EH (cell line): ENCODE data around the gene PLAAT5.
"Not testable (repeated sequence)": the region's sequence is repeated elsewhere in the genome, so short reads cannot be mapped to it uniquely, and the experiment has no call there.

Experiments
- DNase-seq: peaks from one replicate; pipeline ENCODE4 v3.0.0-alpha.2; 2015; ENCODE audit warnings: low read depth

Gene PLAAT5

GRCh38 chr11:63478896-63479295 is 12.1 kb downstream of the PLAAT5 start:
- DNase-seq: peak; percentile 74

GRCh38 chr11:63476618-63477017 is 14.3 kb downstream of the PLAAT5 start:
- no peak for DNase-seq

- DNase-seq: no peak
Measured at GRCh38 chr11:63472372-63472771, 18.6 kb downstream of the PLAAT5 start.

- DNase-seq: no peak
Measured at GRCh38 chr11:63470311-63470710, 20.7 kb downstream of the PLAAT5 start.

GRCh38 chr11:63462137-63462536 is 28.8 kb downstream of the PLAAT5 start:
- DNase-seq: no peak

GRCh38 chr11:63459586-63459985 is 31.4 kb downstream of the PLAAT5 start:
- DNase-seq: no peak

GRCh38 chr11:63448646-63449045 is 42.3 kb downstream of the PLAAT5 start:
- DNase-seq: no peak

- DNase-seq: peak; percentile 25
Measured at GRCh38 chr11:63445720-63446119, 45.2 kb downstream of the PLAAT5 start.

GRCh38 chr11:63445118-63445517 is 45.8 kb downstream of the PLAAT5 start:
- no peak for DNase-seq

- no peak for DNase-seq
Measured at GRCh38 chr11:63444160-63444559, 46.8 kb downstream of the PLAAT5 start.

GRCh38 chr11:63443714-63444113 is 47.3 kb downstream of the PLAAT5 start:
- no peak for DNase-seq

- not testable (repeated sequence) for DNase-seq
Measured at GRCh38 chr11:63435831-63436230, 55.1 kb downstream of the PLAAT5 start.

GRCh38 chr11:63435351-63435750 is 55.6 kb downstream of the PLAAT5 start:
- not testable (repeated sequence) for DNase-seq

- not testable (repeated sequence) for DNase-seq
Measured at GRCh38 chr11:63430731-63431130, 60.2 kb downstream of the PLAAT5 start.

GRCh38 chr11:63427971-63428508 is 62.9 kb downstream of the PLAAT5 start:
- DNase-seq: no peak

GRCh38 chr11:63417174-63417852 is 73.7 kb downstream of the PLAAT5 start:
- no peak for DNase-seq
